Measurements from ENCODE around the gene TACSTD2. TPM values are rescaled to one million over a fixed set of nuclear protein-coding genes. Genes with fewer than 3 reads are reported as not detected.

Gene TACSTD2
- total and polyA plus RNA-seq, 9 donors, result 0.35 to 132 (median 4.9) TPM

DNA sequence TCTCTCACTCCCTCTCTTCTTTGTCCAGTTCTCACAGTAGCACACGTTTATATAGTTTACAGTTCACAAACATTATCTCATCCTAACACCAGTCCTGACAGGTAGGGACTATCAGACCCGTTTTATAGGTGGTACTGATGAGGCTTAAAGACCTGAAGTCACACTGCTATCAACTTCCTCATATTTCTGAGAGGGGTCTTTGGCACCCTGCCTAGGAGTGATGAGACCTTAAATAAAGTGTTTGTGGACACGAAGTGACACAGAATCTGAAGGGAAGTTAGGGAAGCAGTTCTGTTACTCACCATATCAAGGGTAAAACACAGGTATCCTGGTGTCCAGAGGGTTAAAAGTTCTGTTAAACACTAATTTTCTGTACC lies 590 bp upstream of the TACSTD2 start:
- peak overlapping the region; percentile 29 for H3K4me3 ChIP-seq
- 17 to 31% (median 20%) methylated on average over 3 of the region's 3 CpGs for WGBS, 3 donors
- H3K36me3 ChIP-seq, result no peaks in the 10 kb centered on the region
- H3K27me3 ChIP-seq, result no peaks in the 10 kb centered on the region
- TF ChIP-seq, protein P1, sequence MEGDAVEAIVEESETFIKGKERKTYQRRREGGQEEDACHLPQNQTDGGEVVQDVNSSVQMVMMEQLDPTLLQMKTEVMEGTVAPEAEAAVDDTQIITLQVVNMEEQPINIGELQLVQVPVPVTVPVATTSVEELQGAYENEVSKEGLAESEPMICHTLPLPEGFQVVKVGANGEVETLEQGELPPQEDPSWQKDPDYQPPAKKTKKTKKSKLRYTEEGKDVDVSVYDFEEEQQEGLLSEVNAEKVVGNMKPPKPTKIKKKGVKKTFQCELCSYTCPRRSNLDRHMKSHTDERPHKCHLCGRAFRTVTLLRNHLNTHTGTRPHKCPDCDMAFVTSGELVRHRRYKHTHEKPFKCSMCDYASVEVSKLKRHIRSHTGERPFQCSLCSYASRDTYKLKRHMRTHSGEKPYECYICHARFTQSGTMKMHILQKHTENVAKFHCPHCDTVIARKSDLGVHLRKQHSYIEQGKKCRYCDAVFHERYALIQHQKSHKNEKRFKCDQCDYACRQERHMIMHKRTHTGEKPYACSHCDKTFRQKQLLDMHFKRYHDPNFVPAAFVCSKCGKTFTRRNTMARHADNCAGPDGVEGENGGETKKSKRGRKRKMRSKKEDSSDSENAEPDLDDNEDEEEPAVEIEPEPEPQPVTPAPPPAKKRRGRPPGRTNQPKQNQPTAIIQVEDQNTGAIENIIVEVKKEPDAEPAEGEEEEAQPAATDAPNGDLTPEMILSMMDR (IDR thresholded peaks at IDR 0.05), result no peak
- no peak for TF ChIP-seq POLR2A (IDR thresholded peaks at IDR 0.05)
- no peak for TF ChIP-seq EP300 (IDR thresholded peaks at IDR 0.05)
- H3K9me3 ChIP-seq, result no peaks in the 10 kb centered on the region
- DNase-seq, result no peak
- intact Hi-C loops (cut with DNase I), result no loop called here
- peaks cover 6% of the 10 kb centered on the region for H3K4me1 ChIP-seq (ENCODE audit: insufficient read depth)
- H3K27ac ChIP-seq, result no peak overlapping the region

DNA sequence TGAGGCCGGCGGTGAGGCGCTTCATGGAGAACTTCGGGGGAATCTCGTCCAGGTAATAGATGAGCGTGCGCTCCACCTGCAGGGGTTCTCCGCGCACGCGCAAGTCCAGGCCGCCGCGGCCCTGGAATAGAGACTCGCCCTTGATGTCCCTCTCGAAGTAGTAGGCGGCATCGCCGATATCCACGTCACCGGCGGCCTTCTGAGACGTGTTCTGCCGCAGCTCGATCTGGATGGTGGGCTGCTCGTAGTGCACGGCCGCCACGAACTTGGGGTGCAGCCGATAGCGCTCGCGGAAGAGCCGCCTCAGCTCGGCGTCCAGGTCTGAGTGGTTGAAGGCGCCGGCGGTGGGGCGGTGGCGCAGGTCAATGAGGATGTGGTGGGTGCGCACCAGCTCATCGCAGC lies 726 bp downstream of the TACSTD2 start:
- Histone ChIP-seq H3K36me3 (no peaks in the 10 kb centered on the region), H3K4me3 (peak overlapping the region; percentile 29), H3K27me3 (no peaks in the 10 kb centered on the region), H3K9me3 (no peaks in the 10 kb centered on the region), H3K27ac (no peak overlapping the region), H3K4me1 (ENCODE audit: insufficient read depth) (peaks cover 6% of the 10 kb centered on the region)
- WGBS, 3 donors, result 5 to 8% (median 6%) methylated on average over 37 to 43 of the region's 43 CpGs
- intact Hi-C loops (cut with DNase I), result no loop called here
- TF ChIP-seq POLR2A (IDR thresholded peaks at IDR 0.05) (no peak), EP300 (IDR thresholded peaks at IDR 0.05) (no peak)
- TF ChIP-seq, protein P1 (IDR thresholded peaks at IDR 0.05), result no peak
- no peak for DNase-seq

GRCh38 chr1:58575551-58576324 lies 1.3 kb downstream of the TACSTD2 start:
- no peaks in the 10 kb centered on the region for H3K9me3 ChIP-seq
- H3K36me3 ChIP-seq, result no peaks in the 10 kb centered on the region
- H3K27me3 ChIP-seq, result no peaks in the 10 kb centered on the region
- H3K4me1 ChIP-seq (ENCODE audit: insufficient read depth), result peaks cover 6% of the 10 kb centered on the region
- WGBS, 3 donors, result 47 to 55% (median 49%) methylated on average over 32 of the region's 32 CpGs
- intact Hi-C loops (cut with DNase I), result no loop called here
- H3K4me3 ChIP-seq, result peak overlapping the region; percentile 29
- H3K27ac ChIP-seq, result no peak overlapping the region
- DNase-seq, result no peak
- TF ChIP-seq EP300 (IDR thresholded peaks at IDR 0.05), result no peak
- TF ChIP-seq, protein P1 (IDR thresholded peaks at IDR 0.05), result no peak
- no peak for TF ChIP-seq POLR2A (IDR thresholded peaks at IDR 0.05)

- TF ChIP-seq POLR2A (IDR thresholded peaks at IDR 0.05) (no peak), EP300 (IDR thresholded peaks at IDR 0.05) (no peak)
- TF ChIP-seq, protein P1 (IDR thresholded peaks at IDR 0.05), result no peak
- intact Hi-C loops (cut with DNase I), result no loop called here
- DNase-seq, result no peak
- no peaks in the 10 kb centered on the region for H3K36me3 ChIP-seq
- no peak overlapping the region for H3K27ac ChIP-seq
- peaks cover 6% of the 10 kb centered on the region for H3K4me1 ChIP-seq (ENCODE audit: insufficient read depth)
- WGBS, 3 donors, result 89 to 93% (median 90%) methylated on average over 2 of the region's 2 CpGs
- H3K27me3 ChIP-seq, result no peaks in the 10 kb centered on the region
- H3K4me3 ChIP-seq, result no peak overlapping the region
- no peaks in the 10 kb centered on the region for H3K9me3 ChIP-seq
Measured at GRCh38 chr1:58574816-58575215, 2.2 kb downstream of the TACSTD2 start.

All from ovary (tissue), 9 donors.